Measurements from ENCODE around the gene KCNIP1. TPM values are rescaled to one million over a fixed set of nuclear protein-coding genes. Genes with fewer than 3 reads are reported as not detected.

Gene KCNIP1
- total RNA-seq, 4 donors from 2014 or later: 1.2 to 2.7 TPM; not detected in 2

- H3K36me3 ChIP-seq: no peaks in the 10 kb centered on the region
- H3K9me3 ChIP-seq: no peaks in the 10 kb centered on the region
- H3K27me3 ChIP-seq: no peaks in the 10 kb centered on the region
- no peak overlapping the region for H3K27ac ChIP-seq
- intact Hi-C loops (cut with DNase I; ENCODE audit: low total_unique reads): no loop called here
- WGBS, 2 donors (ENCODE audit: low coverage in 1 of 2): 68 to 91% methylated on average over 2 to 6 of the region's 6 CpGs
- TF ChIP-seq POLR2AphosphoS5 (IDR thresholded peaks at IDR 0.05): no peak
- TF ChIP-seq POLR2A (IDR thresholded peaks at IDR 0.05): no peak
- TF ChIP-seq CTCF (IDR thresholded peaks at IDR 0.05): no peak
- TF ChIP-seq EP300 (IDR thresholded peaks at IDR 0.05; ENCODE audit: low read depth): no peak
- no peak for DNase-seq
- H3K4me1 ChIP-seq: no peaks in the 10 kb centered on the region
- in situ Hi-C loops (cut with MboI; ENCODE audit: low pct_ligation_motif_present in 1 of 4, low pct_unique_long_range_greater_than_20kb in 1 of 4, low sequenced_read_pairs in 3 of 4): no loop called here
- H3K4me3 ChIP-seq: no peak overlapping the region
Measured at GRCh38 chr5:170538696-170539586, 35.1 kb downstream of the KCNIP1 start.

GRCh38 chr5:170540271-170540670 lies 36.5 kb downstream of the KCNIP1 start:
- in situ Hi-C loops (cut with MboI; ENCODE audit: low pct_ligation_motif_present in 1 of 4, low pct_unique_long_range_greater_than_20kb in 1 of 4, low sequenced_read_pairs in 3 of 4): no loop called here
- Histone ChIP-seq H3K4me1 (no peaks in the 10 kb centered on the region), H3K4me3 (no peak overlapping the region), H3K9me3 (peaks cover 0 to 4% of the 10 kb centered on the region in 2 donors), H3K36me3 (no peaks in the 10 kb centered on the region), H3K27ac (no peak overlapping the region), H3K27me3 (no peaks in the 10 kb centered on the region)
- intact Hi-C loops (cut with DNase I; ENCODE audit: low total_unique reads): no loop called here
- 69% methylated on average over 1 of the region's 1 CpG; no CpG with 5 or more reads in 1 of the 2 donors for WGBS, 2 donors (ENCODE audit: low coverage in 1 of 2)
- DNase-seq: no peak
- TF ChIP-seq EP300 (IDR thresholded peaks at IDR 0.05; ENCODE audit: low read depth): no peak
- TF ChIP-seq POLR2A (IDR thresholded peaks at IDR 0.05): no peak
- no peak for TF ChIP-seq CTCF (IDR thresholded peaks at IDR 0.05)
- TF ChIP-seq POLR2AphosphoS5 (IDR thresholded peaks at IDR 0.05): no peak

- Histone ChIP-seq H3K4me1 (no peaks in the 10 kb centered on the region), H3K4me3 (no peak overlapping the region), H3K27me3 (no peaks in the 10 kb centered on the region), H3K36me3 (no peaks in the 10 kb centered on the region), H3K9me3 (peaks cover 0 to 8% of the 10 kb centered on the region in 2 donors), H3K27ac (no peak overlapping the region)
- intact Hi-C loops (cut with DNase I; ENCODE audit: low total_unique reads) (no loop called here), in situ Hi-C loops (cut with MboI; ENCODE audit: low pct_ligation_motif_present in 1 of 4, low pct_unique_long_range_greater_than_20kb in 1 of 4, low sequenced_read_pairs in 3 of 4) (no loop called here)
- TF ChIP-seq POLR2AphosphoS5 (IDR thresholded peaks at IDR 0.05): no peak
- TF ChIP-seq POLR2A (IDR thresholded peaks at IDR 0.05): no peak
- no peak for TF ChIP-seq CTCF (IDR thresholded peaks at IDR 0.05)
- TF ChIP-seq EP300 (IDR thresholded peaks at IDR 0.05; ENCODE audit: low read depth): no peak
- WGBS, 2 donors (ENCODE audit: low coverage in 1 of 2): 94% methylated on average over 1 of the region's 1 CpG; no CpG with 5 or more reads in 1 of the 2 donors
- no peak for DNase-seq
Measured at GRCh38 chr5:170541146-170541769, 37.4 kb downstream of the KCNIP1 start.

- in situ Hi-C loops (cut with MboI; ENCODE audit: low pct_ligation_motif_present in 1 of 4, low pct_unique_long_range_greater_than_20kb in 1 of 4, low sequenced_read_pairs in 3 of 4): no loop called here
- no peaks in the 10 kb centered on the region for H3K4me1 ChIP-seq
- H3K27me3 ChIP-seq: no peaks in the 10 kb centered on the region
- 75 to 76% methylated on average over 5 to 8 of the region's 8 CpGs for WGBS, 2 donors (ENCODE audit: low coverage in 1 of 2)
- H3K9me3 ChIP-seq: peaks cover 0 to 8% of the 10 kb centered on the region in 2 donors
- no peak overlapping the region for H3K27ac ChIP-seq
- intact Hi-C loops (cut with DNase I; ENCODE audit: low total_unique reads): no loop called here
- no peaks in the 10 kb centered on the region for H3K36me3 ChIP-seq
- H3K4me3 ChIP-seq: no peak overlapping the region
- no peak for DNase-seq
- no peak for TF ChIP-seq POLR2AphosphoS5 (IDR thresholded peaks at IDR 0.05)
- no peak for TF ChIP-seq POLR2A (IDR thresholded peaks at IDR 0.05)
- no peak for TF ChIP-seq EP300 (IDR thresholded peaks at IDR 0.05; ENCODE audit: low read depth)
- TF ChIP-seq CTCF (IDR thresholded peaks at IDR 0.05): no peak
Measured at GRCh38 chr5:170542691-170543293, 39.0 kb downstream of the KCNIP1 start.

All from transverse colon (tissue), 4 donors.